GM12872 (cell line): Measurements from ENCODE around the gene KCNH1.

Experiments used
- TF ChIP-seq, protein P1 (sequence below): IDR thresholded peaks from 3 replicates; pipeline ENCODE4 v1.5.1; 2011; ENCODE audit warnings: low read depth, mild to moderate bottlenecking, low read length, moderate library complexity; ENCODE audit not compliant: insufficient read depth

The KCNH1 gene

DNA sequence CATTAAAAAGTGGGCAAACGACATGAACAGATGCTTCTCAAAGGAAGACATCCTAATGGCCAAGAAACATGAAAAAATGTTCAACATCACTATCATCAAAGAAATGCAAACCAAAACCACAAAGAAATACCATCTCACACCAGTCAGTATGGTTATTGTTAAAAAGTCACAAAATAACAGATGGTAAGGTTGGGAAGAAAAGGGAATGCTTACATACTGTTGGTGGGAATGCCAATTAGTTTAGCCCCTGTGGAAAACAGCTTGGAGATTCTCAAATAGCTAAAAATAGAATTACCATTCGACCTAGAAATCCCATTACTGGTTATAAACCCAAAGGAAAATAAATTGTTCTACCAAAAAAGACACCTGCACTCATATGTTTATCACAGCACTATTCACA lies 369.4 kb downstream of the KCNH1 start:
- TF ChIP-seq, protein P1, sequence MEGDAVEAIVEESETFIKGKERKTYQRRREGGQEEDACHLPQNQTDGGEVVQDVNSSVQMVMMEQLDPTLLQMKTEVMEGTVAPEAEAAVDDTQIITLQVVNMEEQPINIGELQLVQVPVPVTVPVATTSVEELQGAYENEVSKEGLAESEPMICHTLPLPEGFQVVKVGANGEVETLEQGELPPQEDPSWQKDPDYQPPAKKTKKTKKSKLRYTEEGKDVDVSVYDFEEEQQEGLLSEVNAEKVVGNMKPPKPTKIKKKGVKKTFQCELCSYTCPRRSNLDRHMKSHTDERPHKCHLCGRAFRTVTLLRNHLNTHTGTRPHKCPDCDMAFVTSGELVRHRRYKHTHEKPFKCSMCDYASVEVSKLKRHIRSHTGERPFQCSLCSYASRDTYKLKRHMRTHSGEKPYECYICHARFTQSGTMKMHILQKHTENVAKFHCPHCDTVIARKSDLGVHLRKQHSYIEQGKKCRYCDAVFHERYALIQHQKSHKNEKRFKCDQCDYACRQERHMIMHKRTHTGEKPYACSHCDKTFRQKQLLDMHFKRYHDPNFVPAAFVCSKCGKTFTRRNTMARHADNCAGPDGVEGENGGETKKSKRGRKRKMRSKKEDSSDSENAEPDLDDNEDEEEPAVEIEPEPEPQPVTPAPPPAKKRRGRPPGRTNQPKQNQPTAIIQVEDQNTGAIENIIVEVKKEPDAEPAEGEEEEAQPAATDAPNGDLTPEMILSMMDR: no peak

DNA sequence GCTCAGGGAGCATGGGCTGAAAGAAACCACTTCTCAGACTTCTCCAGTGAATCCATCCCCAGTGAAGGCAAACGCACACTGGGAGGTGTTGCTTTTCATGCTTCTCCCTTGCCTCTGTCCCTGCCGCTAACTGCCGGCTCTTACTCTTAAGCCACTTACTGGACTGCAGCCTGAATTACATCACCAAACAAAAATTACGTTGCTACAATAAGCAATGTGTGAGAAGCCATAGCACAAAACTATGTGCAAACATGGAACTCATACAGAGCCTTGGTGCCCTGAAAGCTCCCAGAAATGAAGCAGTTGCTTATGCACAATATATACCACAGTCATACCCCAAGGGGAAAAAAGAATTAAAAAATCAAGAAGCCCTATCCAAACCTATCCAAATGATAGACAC lies 375.2 kb downstream of the KCNH1 start:
- TF ChIP-seq, protein P1: no peak

DNA sequence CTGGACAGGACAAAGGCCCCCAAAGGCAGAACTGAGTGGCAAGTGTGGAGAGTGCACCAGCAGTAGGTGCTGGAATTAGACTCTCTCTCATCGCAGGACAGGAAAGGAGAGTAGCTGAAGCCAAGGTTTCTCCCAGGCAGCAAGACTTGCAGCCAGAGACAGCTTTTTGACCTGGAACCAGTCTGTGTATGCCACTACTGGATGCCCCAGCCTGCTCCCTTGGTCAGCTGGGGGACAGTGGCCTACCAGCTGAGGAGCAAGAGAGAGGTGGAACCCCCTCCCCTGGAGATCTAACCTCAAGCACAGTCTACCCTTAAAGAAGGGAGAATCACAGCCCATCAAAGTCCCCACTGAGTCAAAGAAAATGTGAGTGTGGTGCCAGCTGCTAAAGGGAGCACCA lies 375.7 kb downstream of the KCNH1 start:
- TF ChIP-seq, protein P1: no peak

DNA sequence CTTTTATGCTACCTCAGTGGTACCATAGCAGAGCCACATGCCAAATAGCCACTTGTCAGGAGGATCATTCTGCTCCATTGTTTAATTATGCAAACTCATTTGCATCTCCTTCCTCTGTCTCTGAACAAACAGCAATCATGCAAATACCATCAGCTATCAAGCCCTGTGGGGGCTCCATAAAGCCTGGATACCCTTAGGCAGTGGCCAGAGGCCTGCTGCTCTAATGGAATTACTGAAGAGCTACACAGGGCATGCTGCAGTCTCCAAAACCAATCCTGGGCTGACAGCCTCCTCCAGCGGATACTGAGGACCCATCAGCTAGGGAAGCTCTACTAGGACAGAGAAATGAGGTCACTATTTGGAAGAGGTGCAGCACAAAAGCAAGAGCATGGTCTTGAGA lies 376.3 kb downstream of the KCNH1 start:
- TF ChIP-seq, protein P1: no peak

DNA sequence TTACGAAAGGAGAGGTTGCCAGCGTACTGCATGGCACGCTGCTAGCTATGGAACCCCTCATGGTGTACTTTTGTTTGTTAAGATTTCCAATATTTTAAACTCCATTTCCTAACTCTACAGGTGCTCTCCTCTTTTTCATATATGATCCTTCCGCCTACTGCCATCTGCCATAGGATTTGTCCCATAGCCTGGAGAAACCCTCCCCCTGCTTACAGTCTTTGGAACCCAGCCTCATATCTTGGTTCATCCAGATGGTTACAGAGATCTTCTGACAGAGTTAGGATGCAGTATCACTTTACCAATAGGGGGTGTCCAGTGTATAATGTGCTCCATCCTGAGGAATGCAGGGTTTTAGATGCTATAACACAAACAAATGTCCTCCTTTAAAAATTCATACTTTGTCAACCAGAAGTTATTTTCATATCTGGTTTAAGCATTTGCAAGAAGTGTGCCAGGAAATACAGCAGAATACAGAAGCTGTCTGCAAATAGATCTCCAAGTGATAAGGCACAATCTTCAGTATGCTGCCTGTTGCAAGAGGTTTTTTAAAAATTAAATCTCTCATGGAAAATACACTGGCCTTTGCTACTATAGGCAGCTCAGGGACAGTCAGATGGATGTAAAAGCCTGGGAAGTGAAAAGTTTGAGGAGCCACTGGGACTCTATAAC lies 377.8 kb downstream of the KCNH1 start:
- TF ChIP-seq, protein P1: no peak

DNA sequence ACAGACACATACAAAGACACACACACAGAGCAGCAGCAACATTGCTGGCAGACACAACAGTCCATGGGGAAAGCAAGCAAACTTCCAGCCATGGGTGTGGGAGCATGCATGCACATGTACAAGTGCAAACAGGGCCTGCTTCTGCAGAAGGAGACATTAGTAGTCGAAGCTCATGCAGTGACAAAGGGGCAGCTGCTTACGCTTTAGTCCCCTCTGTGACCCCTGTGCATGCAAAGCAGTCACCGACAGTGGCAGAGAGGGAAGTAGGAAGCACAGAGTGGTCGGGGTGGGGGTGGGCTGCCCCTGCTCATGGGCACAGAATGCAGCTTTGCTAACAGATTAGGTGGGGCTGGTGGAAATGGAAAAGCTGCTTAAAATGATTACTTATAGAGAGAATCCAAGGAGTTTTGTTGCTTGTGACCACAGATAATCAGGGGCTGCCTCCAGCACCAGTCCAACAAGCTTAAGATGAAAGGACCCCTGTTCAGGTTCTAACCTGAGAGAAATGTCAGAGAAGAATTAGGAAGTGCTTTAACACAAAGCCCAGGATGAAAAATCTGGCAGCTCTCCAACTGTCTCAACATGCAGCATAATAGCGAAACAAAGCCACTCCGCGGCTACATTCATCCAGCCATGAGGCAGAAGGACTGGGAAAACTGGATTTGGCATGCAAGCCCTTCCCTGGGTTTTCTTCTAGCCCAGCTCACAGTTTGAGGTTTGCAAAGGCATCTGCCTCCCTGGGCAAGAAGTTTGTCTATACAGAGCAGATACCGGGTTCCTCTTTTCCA lies 378.9 kb downstream of the KCNH1 start:
- TF ChIP-seq, protein P1: no peak

DNA sequence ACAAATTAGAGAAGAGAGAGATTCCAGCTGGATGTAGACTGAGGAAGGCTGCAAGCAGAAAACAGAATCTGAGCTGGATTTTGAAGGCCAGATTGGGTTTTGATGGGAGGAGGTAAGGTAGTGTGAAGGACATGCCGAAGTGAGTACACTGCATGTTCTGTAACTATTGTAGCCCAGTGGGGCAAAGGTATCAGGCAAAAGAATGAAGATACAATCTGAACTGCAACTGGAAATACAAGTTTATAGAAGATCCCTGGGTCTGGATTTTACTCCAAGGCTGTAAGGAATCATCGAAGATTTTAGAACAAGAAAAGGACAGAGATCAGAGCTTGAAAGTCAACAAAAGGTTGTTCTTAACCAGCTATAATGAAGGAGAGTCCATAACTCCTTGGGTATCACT lies 382.0 kb downstream of the KCNH1 start:
- TF ChIP-seq, protein P1: no peak
